GM19351 (cell line): ENCODE results near the gene EXOSC9.

ENCODE experiments used
- ATAC-seq: cut with Tn5 transposase; IDR thresholded peaks from one replicate; pipeline ENCODE4 v1.9.1; 2021; ENCODE audit warnings: mild to moderate bottlenecking, moderate library complexity; ENCODE audit not compliant: unreplicated experiment

EXOSC9 gene

GRCh38 chr4:121788896-121789295 lies 12.2 kb upstream of the EXOSC9 start:
- ATAC-seq, result peak; percentile 94

GRCh38 chr4:121789455-121789854 lies 11.7 kb upstream of the EXOSC9 start:
- peak; percentile 4 for ATAC-seq

- no peak for ATAC-seq
Measured at GRCh38 chr4:121789960-121790829, 10.9 kb upstream of the EXOSC9 start.

GRCh38 chr4:121790976-121791375 lies 10.1 kb upstream of the EXOSC9 start:
- no peak for ATAC-seq

GRCh38 chr4:121791481-121791880 lies 9.6 kb upstream of the EXOSC9 start:
- no peak for ATAC-seq

- no peak for ATAC-seq
Measured at GRCh38 chr4:121792966-121793365, 8.2 kb upstream of the EXOSC9 start.

GRCh38 chr4:121794505-121795188 lies 6.5 kb upstream of the EXOSC9 start:
- ATAC-seq, result no peak

- ATAC-seq, result no peak
Measured at GRCh38 chr4:121796283-121796682, 4.8 kb upstream of the EXOSC9 start.

GRCh38 chr4:121799208-121799823 lies 1.8 kb upstream of the EXOSC9 start:
- no peak for ATAC-seq

- no peak for ATAC-seq
Measured at GRCh38 chr4:121799867-121800501, 1.1 kb upstream of the EXOSC9 start.

GRCh38 chr4:121800638-121800960 lies 524 bp upstream of the EXOSC9 start:
- peak; percentile 17 for ATAC-seq

- no peak for ATAC-seq
Measured at GRCh38 chr4:121801715-121802075, 572 bp downstream of the EXOSC9 start.

GRCh38 chr4:121806411-121806810 lies 5.3 kb downstream of the EXOSC9 start:
- ATAC-seq, result no peak

- ATAC-seq, result no peak
Measured at GRCh38 chr4:121811122-121811521, 10.0 kb downstream of the EXOSC9 start.

GRCh38 chr4:121814756-121815155 lies 13.6 kb downstream of the EXOSC9 start:
- ATAC-seq, result no peak

GRCh38 chr4:121817006-121817405 lies 15.9 kb downstream of the EXOSC9 start:
- no peak for ATAC-seq

- no peak for ATAC-seq
Measured at GRCh38 chr4:121817701-121818100, 16.6 kb downstream of the EXOSC9 start.

- no peak for ATAC-seq
Measured at GRCh38 chr4:121818215-121818614, 17.1 kb downstream of the EXOSC9 start.

- no peak for ATAC-seq
Measured at GRCh38 chr4:121819216-121819965, 18.3 kb downstream of the EXOSC9 start.

- no peak for ATAC-seq
Measured at GRCh38 chr4:121822047-121822446, 20.9 kb downstream of the EXOSC9 start.
